HG02759 (cell line): ENCODE data around the gene AGR2.
"Not testable (repeated sequence)": the region's sequence is repeated elsewhere in the genome, so short reads cannot be mapped to it uniquely, and the experiment has no call there.

Experiments
- ATAC-seq: cut with Tn5 transposase; IDR thresholded peaks from one replicate; pipeline ENCODE4 v1.9.1; 2021; ENCODE audit warnings: mild to moderate bottlenecking, moderate library complexity; ENCODE audit not compliant: unreplicated experiment

The AGR2 gene

GRCh38 chr7:16804674-16805439 is at the start of gene AGR2:
TSS of gene AGR2 (minus strand) at chr7:16804999. CDS start at chr7:16801796, 3,203 bp downstream.
- ATAC-seq, result no peak

GRCh38 chr7:16853189-16853588 is 48.4 kb upstream of the AGR2 start:
- not testable (repeated sequence) for ATAC-seq

- ATAC-seq, result no peak
Measured at GRCh38 chr7:16851829-16852228, 47.0 kb upstream of the AGR2 start.

- no peak for ATAC-seq
Measured at GRCh38 chr7:16850614-16851466, 46.0 kb upstream of the AGR2 start.

- ATAC-seq, result no peak
Measured at GRCh38 chr7:16849296-16850148, 44.7 kb upstream of the AGR2 start.

- ATAC-seq, result no peak
Measured at GRCh38 chr7:16847381-16847860, 42.6 kb upstream of the AGR2 start.

- no peak for ATAC-seq
Measured at GRCh38 chr7:16846601-16847165, 41.9 kb upstream of the AGR2 start.

- ATAC-seq, result no peak
Measured at GRCh38 chr7:16845746-16846145, 40.9 kb upstream of the AGR2 start.

GRCh38 chr7:16841681-16842080 is 36.9 kb upstream of the AGR2 start:
- no peak for ATAC-seq

- no peak for ATAC-seq
Measured at GRCh38 chr7:16840094-16840493, 35.3 kb upstream of the AGR2 start.

- ATAC-seq, result no peak
Measured at GRCh38 chr7:16839646-16840045, 34.8 kb upstream of the AGR2 start.

GRCh38 chr7:16838891-16839290 is 34.1 kb upstream of the AGR2 start:
- no peak for ATAC-seq

GRCh38 chr7:16838386-16838785 is 33.6 kb upstream of the AGR2 start:
- no peak for ATAC-seq

GRCh38 chr7:16836481-16836880 is 31.7 kb upstream of the AGR2 start:
- no peak for ATAC-seq

GRCh38 chr7:16833373-16833772 is 28.6 kb upstream of the AGR2 start:
- ATAC-seq, result no peak

- ATAC-seq, result no peak
Measured at GRCh38 chr7:16826060-16826459, 21.3 kb upstream of the AGR2 start.

- no peak for ATAC-seq
Measured at GRCh38 chr7:16822029-16822428, 17.2 kb upstream of the AGR2 start.

- ATAC-seq, result no peak
Measured at GRCh38 chr7:16818732-16819131, 13.9 kb upstream of the AGR2 start.

GRCh38 chr7:16817536-16817935 is 12.7 kb upstream of the AGR2 start:
- ATAC-seq, result no peak

- no peak for ATAC-seq
Measured at GRCh38 chr7:16816824-16817223, 12.0 kb upstream of the AGR2 start.

- ATAC-seq, result no peak
Measured at GRCh38 chr7:16815001-16815400, 10.2 kb upstream of the AGR2 start.
